NT2/D1 (cell line): ENCODE data around the gene PAIP2.

Experiments
- DNase-seq: peaks from one replicate; pipeline ENCODE4 v3.0.0-alpha.2; 2011; ENCODE audit warnings: low read depth, low spot score
- H3K27me3 ChIP-seq: 2 replicates; pipeline ENCODE4 v1.6.0; 2011; ENCODE audit warnings: mild to moderate bottlenecking; ENCODE audit not compliant: insufficient read length, insufficient read depth
- H3K36me3 ChIP-seq: 2 replicates; pipeline ENCODE4 v1.6.1; 2011; ENCODE audit warnings: mild to moderate bottlenecking, low read length, mixed read lengths; ENCODE audit not compliant: insufficient read depth, insufficient read length
- H3K4me1 ChIP-seq: 2 replicates; pipeline ENCODE4 v1.5.1; 2011; ENCODE audit not compliant: insufficient read depth, insufficient read length
- H3K4me3 ChIP-seq: 2 replicates; pipeline ENCODE4 v1.5.1; 2011; ENCODE audit warnings: low read depth; ENCODE audit not compliant: insufficient read length
- H3K9ac ChIP-seq: 2 replicates; pipeline ENCODE4 v1.6.0; 2011; ENCODE audit warnings: low read depth; ENCODE audit not compliant: insufficient read length
- H3K9me3 ChIP-seq: 2 replicates; pipeline ENCODE4 v1.5.1; 2011; ENCODE audit warnings: mild to moderate bottlenecking, low read length; ENCODE audit not compliant: insufficient read depth
- SUZ12 ChIP-seq: IDR thresholded peaks from 2 replicates; pipeline ENCODE4 v1.6.1; 2011; ENCODE audit not compliant: insufficient read length, insufficient read depth; ENCODE audit errors: extremely low read depth
- YY1 ChIP-seq: IDR thresholded peaks from 2 replicates; pipeline ENCODE4 v1.6.1; 2011; ENCODE audit not compliant: insufficient read length, insufficient read depth
- ZNF274 ChIP-seq: IDR thresholded peaks from 2 replicates; pipeline ENCODE4 v1.6.1; 2011; ENCODE audit warnings: mild to moderate bottlenecking, low read depth, low read length

PAIP2 gene

DNA sequence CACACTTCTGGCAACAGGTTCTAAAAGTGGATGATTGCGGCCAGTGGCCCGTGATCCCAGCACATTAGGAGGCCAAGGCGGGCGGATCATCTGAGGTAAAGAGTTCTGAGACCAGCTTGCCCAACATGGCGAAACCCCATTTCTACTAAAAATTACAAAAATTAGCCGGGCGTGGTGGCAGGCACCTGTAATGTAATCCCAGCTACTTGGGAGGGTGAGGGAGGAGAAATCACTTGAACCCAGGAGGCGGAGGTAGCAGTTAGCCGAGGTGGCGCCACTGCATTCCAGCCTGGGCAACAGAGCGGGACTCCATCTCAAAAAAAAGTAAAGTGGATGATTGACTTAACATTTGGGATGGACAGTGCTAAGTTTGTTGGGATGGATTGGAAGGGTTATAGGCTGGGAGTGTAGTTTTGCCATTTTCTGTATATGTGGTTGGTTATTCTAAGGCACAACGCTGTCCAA, 44.8 kb upstream of the PAIP2 start:
- DNase-seq, result no peak
- Histone ChIP-seq H3K4me1 (no peaks in the 10 kb centered on the region), H3K27me3 (no peaks in the 10 kb centered on the region), H3K9me3 (no peaks in the 10 kb centered on the region), H3K4me3 (no peak overlapping the region), H3K9ac (no peak overlapping the region), H3K36me3 (peaks cover 17% of the 10 kb centered on the region)
- TF ChIP-seq ZNF274 (no peak), YY1 (no peak), SUZ12 (no peak)

- no peaks in the 10 kb centered on the region for H3K27me3 ChIP-seq
- no peak for DNase-seq
- H3K9me3 ChIP-seq, result no peaks in the 10 kb centered on the region
- no peak for TF ChIP-seq ZNF274
- TF ChIP-seq SUZ12, result no peak
- no peak for TF ChIP-seq YY1
- H3K4me3 ChIP-seq, result no peak overlapping the region
- no peaks in the 10 kb centered on the region for H3K4me1 ChIP-seq
- H3K36me3 ChIP-seq, result peaks cover 18% of the 10 kb centered on the region
- H3K9ac ChIP-seq, result no peak overlapping the region
Observed at GRCh38 chr5:139297439-139298133, 44.1 kb upstream of the PAIP2 start.

GRCh38 chr5:139298242-139298641, 43.4 kb upstream of the PAIP2 start:
- Histone ChIP-seq H3K27me3 (no peaks in the 10 kb centered on the region), H3K9ac (no peak overlapping the region), H3K9me3 (no peaks in the 10 kb centered on the region), H3K4me3 (no peak overlapping the region), H3K36me3 (peaks cover 18% of the 10 kb centered on the region), H3K4me1 (no peaks in the 10 kb centered on the region)
- no peak for DNase-seq
- no peak for TF ChIP-seq SUZ12
- TF ChIP-seq YY1, result no peak
- TF ChIP-seq ZNF274, result no peak

GRCh38 chr5:139299486-139299885, 42.2 kb upstream of the PAIP2 start:
- H3K4me1 ChIP-seq, result no peaks in the 10 kb centered on the region

GRCh38 chr5:139301808-139302499, 39.7 kb upstream of the PAIP2 start:
- H3K36me3 ChIP-seq, result peaks cover 15% of the 10 kb centered on the region

More at GRCh38 chr5:139299486-139299885, 42.2 kb upstream of the PAIP2 start:
- H3K27me3 ChIP-seq, result no peaks in the 10 kb centered on the region
- no peak for DNase-seq
- TF ChIP-seq ZNF274, result no peak
- TF ChIP-seq SUZ12, result no peak
- no peak for TF ChIP-seq YY1
- peaks cover 18% of the 10 kb centered on the region for H3K36me3 ChIP-seq
- H3K9ac ChIP-seq, result no peak overlapping the region
- H3K4me3 ChIP-seq, result no peak overlapping the region
- H3K9me3 ChIP-seq, result no peaks in the 10 kb centered on the region

DNA sequence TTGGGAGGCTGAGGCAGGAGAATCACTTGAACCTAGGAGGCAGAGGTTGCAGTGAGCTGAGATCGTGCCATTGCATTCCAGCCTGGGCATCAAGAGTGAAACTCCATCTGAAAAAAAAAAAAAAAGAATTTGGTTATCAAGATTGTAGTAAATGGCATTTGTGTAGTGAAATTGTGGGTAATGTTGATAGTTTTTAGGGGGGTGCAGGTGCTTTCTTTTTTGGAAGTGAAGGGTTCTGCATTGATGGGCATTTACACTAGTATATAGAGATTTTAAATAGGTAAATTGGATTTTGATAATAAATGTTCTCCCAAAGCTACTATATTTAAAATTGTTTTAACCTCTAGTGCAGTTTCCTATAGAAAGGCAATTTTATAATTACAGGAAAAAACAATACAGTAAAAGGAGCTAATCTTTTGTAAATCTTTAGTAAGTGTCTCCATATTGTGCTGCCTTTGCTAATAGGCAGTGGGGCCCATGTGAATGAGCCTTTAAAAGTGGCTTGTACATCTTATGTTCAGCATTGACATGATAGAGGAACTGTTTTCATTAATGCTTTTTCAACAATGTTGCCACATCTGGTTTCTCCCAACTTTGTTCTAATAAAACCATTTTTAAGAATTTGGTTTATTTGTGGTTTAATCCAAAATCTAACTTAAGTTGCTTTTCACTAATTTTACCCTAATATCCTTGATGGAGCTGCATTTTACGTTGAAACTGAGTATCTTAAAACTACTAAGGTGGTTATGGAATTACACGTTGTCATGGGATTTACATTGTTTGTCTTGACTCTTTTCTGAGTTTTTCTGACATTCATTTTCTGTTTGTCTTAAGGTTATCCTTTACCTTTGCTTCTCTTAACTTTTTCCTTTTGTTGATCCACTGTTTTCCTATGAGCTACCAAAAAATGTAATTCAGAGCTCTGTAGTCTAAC, 37.0 kb upstream of the PAIP2 start:
- Histone ChIP-seq H3K9me3 (no peaks in the 10 kb centered on the region), H3K9ac (no peak overlapping the region), H3K36me3 (peaks cover 16% of the 10 kb centered on the region), H3K27me3 (no peaks in the 10 kb centered on the region), H3K4me1 (no peaks in the 10 kb centered on the region), H3K4me3 (no peak overlapping the region)
- no peak for DNase-seq
- TF ChIP-seq YY1 (no peak), ZNF274 (no peak), SUZ12 (no peak)

More at GRCh38 chr5:139301808-139302499, 39.7 kb upstream of the PAIP2 start:
- no peak overlapping the region for H3K4me3 ChIP-seq
- no peak for DNase-seq
- no peaks in the 10 kb centered on the region for H3K27me3 ChIP-seq
- no peak overlapping the region for H3K9ac ChIP-seq
- H3K4me1 ChIP-seq, result no peaks in the 10 kb centered on the region
- H3K9me3 ChIP-seq, result no peaks in the 10 kb centered on the region
- TF ChIP-seq YY1, result no peak
- no peak for TF ChIP-seq ZNF274
- no peak for TF ChIP-seq SUZ12
